CD4-positive, CD25-positive, alpha-beta regulatory T cell (primary cell): ENCODE results near the gene FOXK1. TPM values are rescaled to one million over a fixed set of nuclear protein-coding genes. Genes with fewer than 3 reads are reported as not detected.

Source experiments
- ATAC-seq, 2 donors: fragments of 150-1000 bp; cut with Tn5 transposase; one replicate each; pipeline ENCODE4 v1.10.0; 2021; ENCODE audit warnings: low read depth in 2 of 2, moderate number of reproducible peaks in 2 of 2, moderate library complexity in 1 of 2
- DNase-seq, 3 donors: peaks; one replicate each; pipeline versions ENCODE4 v3.0.0 to v3.0.0-alpha.2; 2012 to 2022; ENCODE audit warnings: mixed read lengths in 1 of 3
- H3K27ac ChIP-seq: one replicate; pipeline ENCODE4 v1.7.0; 2013; ENCODE audit warnings: mild to moderate bottlenecking, low read length; ENCODE audit not compliant: insufficient read depth, poor library complexity, severe bottlenecking
- H3K27me3 ChIP-seq: one replicate; pipeline ENCODE4 v1.7.0; 2013; ENCODE audit warnings: low read length; ENCODE audit not compliant: control insufficient read depth, insufficient read depth
- H3K36me3 ChIP-seq: one replicate; pipeline ENCODE4 v1.7.0; 2013; ENCODE audit warnings: mild to moderate bottlenecking, low read length, moderate library complexity; ENCODE audit not compliant: control insufficient read depth, insufficient read depth
- H3K4me1 ChIP-seq: 2 replicates; pipeline ENCODE4 v1.7.0; 2013; ENCODE audit warnings: mild to moderate bottlenecking, low read length; ENCODE audit not compliant: insufficient read depth, control insufficient read depth, poor library complexity, severe bottlenecking
- H3K4me3 ChIP-seq: one replicate; pipeline ENCODE4 v1.7.0; 2013; ENCODE audit warnings: low read depth, mild to moderate bottlenecking, low read length, moderate library complexity
- H3K9me3 ChIP-seq, 2 experiments: 1 replicate in 1 of 2; 2 replicates in 1 of 2; pipeline ENCODE4 v1.7.0; 2013; ENCODE audit warnings: low read length in 2 of 2, mild to moderate bottlenecking in 1 of 2, moderate library complexity in 1 of 2; ENCODE audit not compliant: control insufficient read depth in 2 of 2
- H3K27ac Mint-ChIP-seq, 3 donors: one replicate each; pipeline ENCODE4 v1.8.0; 2020 to 2022; ENCODE audit warnings: mild to moderate bottlenecking in 3 of 3, mixed read lengths in 3 of 3, moderate library complexity in 2 of 3
- H3K27me3 Mint-ChIP-seq: one replicate; pipeline ENCODE4 v1.8.0; 2022; ENCODE audit warnings: mild to moderate bottlenecking, mixed read lengths
- H3K36me3 Mint-ChIP-seq: one replicate; pipeline ENCODE4 v1.8.0; 2020; ENCODE audit warnings: mixed read lengths
- H3K4me1 Mint-ChIP-seq, 4 donors: one replicate each; pipeline ENCODE4 v1.8.0; 2020 to 2022; ENCODE audit warnings: mixed read lengths in 4 of 4, mild to moderate bottlenecking in 1 of 4
- H3K4me3 Mint-ChIP-seq, 4 donors: one replicate each; pipeline ENCODE4 v1.8.0; 2020 to 2022; ENCODE audit warnings: mild to moderate bottlenecking in 4 of 4, mixed read lengths in 4 of 4, moderate library complexity in 3 of 4
- H3K9me3 Mint-ChIP-seq, 7 donors: one replicate each; pipeline ENCODE4 v1.8.0; 2020 to 2022; ENCODE audit warnings: mixed read lengths in 7 of 7, mild to moderate bottlenecking in 3 of 7, moderate library complexity in 2 of 7
- polyA plus RNA-seq, 4 donors: library from polyadenylated mRNA; unstranded; fragments of 300-500 nt; fragmentation: Illumina TruSeq; gene quantifications; one replicate each; pipeline ENCODE4 v1.2.3, GENCODE V29; 2021
- total RNA-seq: library from RNA; stranded (reverse); gene quantifications from one replicate; pipeline ENCODE4 v1.2.3, GENCODE V29; 2022

Gene FOXK1
- total and polyA plus RNA-seq, 5 donors from 2014 or later: 1.8 to 55.1 (median 2.7) TPM

DNA sequence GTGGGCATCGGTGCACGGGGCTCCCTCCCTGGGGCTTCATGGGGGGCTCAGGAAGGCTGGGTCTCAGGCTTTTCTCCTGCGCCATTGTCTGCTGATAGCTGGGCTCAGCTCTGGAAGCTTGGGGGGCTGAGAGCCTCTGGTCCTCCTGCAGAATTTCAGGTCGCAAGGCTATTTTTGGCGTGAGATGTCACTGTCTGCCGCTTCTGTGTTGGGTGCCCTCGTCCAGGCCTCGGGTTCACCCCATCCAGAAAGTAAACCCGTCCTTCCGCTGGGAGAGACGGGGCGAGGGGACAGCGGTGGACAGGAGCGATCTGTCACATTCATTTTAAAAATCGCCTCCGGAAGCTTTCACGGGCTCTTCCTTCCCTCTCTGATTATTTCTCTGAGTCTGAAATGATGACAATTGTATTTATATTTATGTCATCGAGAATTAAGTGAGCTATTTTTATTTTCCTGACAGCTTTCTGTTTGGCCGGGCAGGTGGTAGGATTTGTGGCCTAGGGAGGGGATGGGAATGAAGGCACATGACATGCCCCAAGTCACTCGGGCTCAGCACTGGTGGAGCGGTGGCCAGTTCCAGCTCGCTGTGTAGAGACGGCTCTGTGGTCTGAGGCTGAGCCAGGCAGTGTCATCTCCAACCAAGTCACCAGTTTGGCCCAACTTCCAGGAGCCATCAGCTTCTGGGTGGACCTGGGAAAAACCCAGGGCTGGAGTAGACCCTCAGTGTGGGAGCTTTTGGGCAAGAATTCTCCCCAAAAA, 52.7 kb downstream of the FOXK1 start:
- Histone ChIP-seq H3K27ac (no peak overlapping the region), H3K36me3 (peaks cover 5% of the 10 kb centered on the region), H3K27me3 (no peaks in the 10 kb centered on the region), H3K9me3 (no peaks in the 10 kb centered on the region), H3K4me3 (no peak overlapping the region), H3K4me1 (peaks cover 25% of the 10 kb centered on the region)
- ATAC-seq (no peak), DNase-seq (no peak)
- Mint-ChIP-seq H3K4me1 (peaks cover 12 to 76% (median 34%) of the 10 kb centered on the region in 4 donors), H3K27me3 (no peaks in the 10 kb centered on the region), H3K4me3 (no peak overlapping the region), H3K9me3 (peaks cover 0 to 2% (median 0%) of the 10 kb centered on the region in 7 donors), H3K36me3 (peaks cover 15% of the 10 kb centered on the region), H3K27ac (peak overlapping the region in 1 of 3 donors; percentile 85)

DNA sequence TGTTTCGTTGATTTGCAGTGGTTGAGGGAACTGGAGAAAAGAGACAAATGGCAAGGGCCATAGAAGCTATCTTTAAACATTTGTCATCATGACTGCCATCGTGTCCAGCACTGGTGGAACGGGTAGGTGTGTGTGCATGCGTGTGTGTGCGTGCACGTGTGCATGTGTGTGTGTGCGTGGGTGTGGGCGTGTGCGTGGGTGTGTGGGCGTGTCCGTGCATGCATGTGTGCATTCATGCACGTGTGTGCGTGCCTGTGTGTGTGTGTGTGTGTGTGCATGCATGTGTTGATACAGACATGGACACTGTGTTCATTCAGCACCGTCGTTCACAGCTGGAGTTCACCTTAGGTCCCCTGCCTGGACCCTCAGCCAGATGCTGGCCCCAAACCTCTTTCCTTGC, 55.2 kb downstream of the FOXK1 start:
- peaks cover 16% of the 10 kb centered on the region for H3K36me3 Mint-ChIP-seq
- no peak overlapping the region for H3K4me3 Mint-ChIP-seq
- DNase-seq: no peak
- peaks cover 22% of the 10 kb centered on the region for H3K4me1 ChIP-seq
- H3K9me3 Mint-ChIP-seq: peaks cover 0 to 2% (median 0%) of the 10 kb centered on the region in 7 donors
- H3K36me3 ChIP-seq: peaks cover 15% of the 10 kb centered on the region
- H3K9me3 ChIP-seq: no peaks in the 10 kb centered on the region
- no peaks in the 10 kb centered on the region for H3K27me3 Mint-ChIP-seq
- no peak for ATAC-seq
- H3K4me3 ChIP-seq: no peak overlapping the region
- peak overlapping the region in 1 of 3 donors; percentile 47 for H3K27ac Mint-ChIP-seq
- peaks cover 17 to 70% (median 36%) of the 10 kb centered on the region in 4 donors for H3K4me1 Mint-ChIP-seq
- H3K27me3 ChIP-seq: no peaks in the 10 kb centered on the region
- H3K27ac ChIP-seq: no peak overlapping the region

DNA sequence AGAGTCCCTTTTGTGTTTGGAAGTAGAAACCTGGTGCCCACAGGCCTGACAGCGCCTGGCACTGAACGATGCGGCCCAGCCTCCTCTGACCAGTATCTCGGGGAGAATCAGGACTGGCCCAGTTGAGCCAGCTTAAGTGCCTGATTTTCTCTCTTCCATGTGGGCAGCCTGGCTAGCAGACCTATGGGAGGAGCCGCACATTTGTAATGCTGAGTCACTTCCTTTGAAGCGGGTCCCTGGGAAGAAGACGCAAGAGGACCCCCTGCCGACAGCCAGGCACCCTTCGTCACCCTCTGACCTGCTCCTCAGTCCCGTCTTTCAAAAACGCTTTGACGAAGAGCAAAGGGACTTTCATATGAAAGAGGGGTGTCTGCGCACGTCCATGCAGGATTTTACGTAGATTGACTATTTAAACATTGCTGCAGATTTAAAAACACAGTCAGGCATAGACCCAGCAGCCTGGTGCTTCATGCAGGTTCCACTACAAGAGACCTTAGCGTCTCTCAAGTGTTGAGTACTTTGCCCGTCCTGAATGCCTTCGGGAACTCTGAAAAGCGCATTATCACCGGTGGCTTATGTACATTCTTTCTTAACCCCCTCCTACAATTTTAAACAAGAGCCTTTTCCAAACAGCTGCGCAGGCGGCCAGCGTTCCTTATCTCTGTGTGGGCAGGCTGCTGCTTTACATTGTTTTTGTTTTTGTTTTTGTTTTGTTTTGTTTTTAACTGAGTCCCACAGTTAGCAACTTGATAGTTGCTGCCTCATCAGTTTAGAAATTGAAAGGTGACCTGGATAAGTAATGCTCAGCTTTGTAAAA, 56.8 kb downstream of the FOXK1 start:
- Histone ChIP-seq H3K4me3 (peak overlapping the region; percentile 57), H3K9me3 (no peaks in the 10 kb centered on the region), H3K4me1 (peaks cover 19% of the 10 kb centered on the region), H3K27me3 (no peaks in the 10 kb centered on the region), H3K36me3 (peaks cover 22% of the 10 kb centered on the region), H3K27ac (peak overlapping the region; percentile 30)
- Mint-ChIP-seq H3K36me3 (peaks cover 9% of the 10 kb centered on the region), H3K4me3 (peak overlapping the region; percentile 79 to 90 (median 82)), H3K9me3 (peaks cover 0 to 2% (median 0%) of the 10 kb centered on the region in 7 donors), H3K27me3 (no peaks in the 10 kb centered on the region), H3K27ac (peak overlapping the region; percentile 67 to 94 (median 91)), H3K4me1 (peaks cover 17 to 72% (median 35%) of the 10 kb centered on the region in 4 donors)
- peak in 1 of 3 donors; percentile 49 for DNase-seq
- no peak for ATAC-seq

DNA sequence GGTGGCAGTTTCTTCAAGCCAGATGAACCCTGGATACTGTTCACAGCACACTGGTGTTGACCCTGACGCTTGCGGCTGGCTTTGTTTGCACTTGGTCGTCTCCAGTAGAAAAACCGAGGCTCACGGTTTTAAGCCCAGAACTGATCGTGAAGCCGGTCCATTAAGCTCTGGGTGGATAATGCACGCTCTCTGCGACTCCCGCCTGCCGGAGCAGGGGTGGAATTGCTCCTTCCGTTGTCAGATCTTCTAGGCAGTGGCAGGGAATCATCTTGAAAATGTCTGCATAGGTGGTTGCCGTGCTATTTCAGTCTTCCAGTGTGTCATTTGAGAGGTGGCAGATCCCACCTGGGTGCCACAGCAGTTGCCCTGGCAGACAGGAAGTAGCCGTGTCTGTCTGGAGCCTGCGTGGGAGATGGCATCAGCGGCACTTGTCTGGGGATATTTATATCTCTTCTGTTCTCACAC, 57.5 kb downstream of the FOXK1 start:
- peak overlapping the region; percentile 57 for H3K4me3 ChIP-seq
- H3K4me1 Mint-ChIP-seq: peaks cover 24 to 73% (median 39%) of the 10 kb centered on the region in 4 donors
- peak overlapping the region; percentile 67 to 94 (median 91) for H3K27ac Mint-ChIP-seq
- peaks cover 22% of the 10 kb centered on the region for H3K36me3 ChIP-seq
- DNase-seq: peak; percentile 26 to 62 (median 38)
- H3K27me3 ChIP-seq: no peaks in the 10 kb centered on the region
- peak overlapping the region; percentile 79 to 90 (median 82) for H3K4me3 Mint-ChIP-seq
- H3K27me3 Mint-ChIP-seq: no peaks in the 10 kb centered on the region
- peaks cover 9% of the 10 kb centered on the region for H3K36me3 Mint-ChIP-seq
- peak; percentile 44 to 46 for ATAC-seq
- H3K27ac ChIP-seq: peak overlapping the region; percentile 30
- H3K4me1 ChIP-seq: peaks cover 22% of the 10 kb centered on the region
- H3K9me3 ChIP-seq: no peaks in the 10 kb centered on the region
- H3K9me3 Mint-ChIP-seq: peaks cover 0 to 2% (median 0%) of the 10 kb centered on the region in 7 donors

DNA sequence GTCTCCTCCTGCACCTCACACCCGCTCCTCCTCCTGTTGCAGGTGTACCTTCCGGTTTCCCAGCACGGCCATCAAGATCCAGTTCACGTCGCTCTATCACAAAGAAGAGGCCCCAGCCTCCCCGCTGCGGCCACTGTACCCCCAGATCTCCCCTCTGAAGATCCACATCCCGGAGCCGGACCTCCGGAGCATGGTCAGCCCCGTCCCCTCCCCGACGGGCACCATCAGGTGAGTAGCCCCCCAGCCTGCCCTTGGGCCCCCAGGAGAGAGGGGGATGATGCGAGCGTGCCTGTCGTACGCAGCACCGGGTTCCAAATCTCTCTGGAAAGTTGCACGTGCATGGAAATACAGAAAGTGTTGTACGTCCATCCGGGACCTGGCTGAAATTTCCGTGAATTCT, 58.7 kb downstream of the FOXK1 start:
- no peaks in the 10 kb centered on the region for H3K27me3 ChIP-seq
- ATAC-seq (no peak), DNase-seq (no peak)
- peaks cover 27 to 76% (median 48%) of the 10 kb centered on the region in 4 donors for H3K4me1 Mint-ChIP-seq
- peaks cover 21% of the 10 kb centered on the region for H3K36me3 ChIP-seq
- no peak overlapping the region for H3K4me3 ChIP-seq
- H3K27ac Mint-ChIP-seq: peak overlapping the region in 1 of 3 donors; percentile 41
- H3K27me3 Mint-ChIP-seq: no peaks in the 10 kb centered on the region
- peaks cover 0 to 2% (median 0%) of the 10 kb centered on the region in 7 donors for H3K9me3 Mint-ChIP-seq
- H3K4me3 Mint-ChIP-seq: peak overlapping the region in 2 of 4 donors; percentile 41 to 58
- H3K27ac ChIP-seq: no peak overlapping the region
- no peaks in the 10 kb centered on the region for H3K9me3 ChIP-seq
- peaks cover 35% of the 10 kb centered on the region for H3K4me1 ChIP-seq
- peaks cover 9% of the 10 kb centered on the region for H3K36me3 Mint-ChIP-seq

DNA sequence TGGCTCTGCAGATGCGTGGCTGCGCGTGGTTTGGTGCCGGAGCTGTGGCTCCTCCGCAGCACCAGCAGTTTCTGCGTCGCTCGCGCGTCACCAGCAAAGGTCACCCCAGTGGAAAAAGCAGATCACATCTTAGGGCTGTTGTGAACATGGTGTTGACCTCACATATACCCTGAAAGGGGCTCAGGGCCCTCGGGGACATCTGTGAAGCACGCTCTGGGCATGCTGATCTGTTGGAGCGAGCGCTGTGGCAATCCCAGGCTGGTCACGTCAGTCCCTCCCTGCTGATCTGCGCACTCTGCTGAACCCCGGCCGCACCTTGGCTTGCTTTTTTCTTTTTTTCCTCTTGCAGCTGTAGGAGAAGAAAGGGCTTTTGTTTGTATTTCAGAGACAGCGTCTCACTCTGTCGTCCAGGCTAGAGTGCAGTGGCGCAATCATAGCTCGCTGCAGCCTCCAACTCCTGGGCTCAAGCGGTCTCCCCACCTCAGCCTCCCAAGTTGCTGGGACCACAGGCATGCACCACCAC, 60.0 kb downstream of the FOXK1 start:
- peak overlapping the region in 2 of 4 donors; percentile 44 to 61 for H3K4me3 Mint-ChIP-seq
- no peak for DNase-seq
- no peak for ATAC-seq

DNA sequence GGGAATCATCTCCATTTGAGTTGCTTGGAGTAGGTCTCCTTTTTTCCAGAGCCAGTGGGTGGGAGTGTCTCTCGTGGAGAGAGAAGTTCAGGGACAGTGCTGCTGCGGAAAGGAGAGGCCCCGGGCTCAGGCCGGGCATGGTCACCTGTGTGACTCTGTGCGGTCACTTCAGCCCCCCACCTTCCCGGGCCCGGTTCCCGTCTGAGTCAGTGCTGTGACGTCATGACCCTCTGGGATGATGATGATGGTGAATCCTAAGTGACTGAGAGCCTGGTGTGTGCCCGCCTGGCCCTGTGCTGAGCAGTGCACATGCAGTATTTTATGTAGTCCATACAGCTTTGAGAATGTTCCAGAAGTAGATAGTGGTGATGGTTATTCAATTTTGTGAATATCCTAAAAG, 60.8 kb downstream of the FOXK1 start:
- H3K27me3 Mint-ChIP-seq: no peaks in the 10 kb centered on the region
- peaks cover 30 to 84% (median 54%) of the 10 kb centered on the region in 4 donors for H3K4me1 Mint-ChIP-seq
- ATAC-seq: no peak

More for the DNA sequence above, 60.0 kb downstream of the FOXK1 start:
- H3K9me3 Mint-ChIP-seq: peaks cover 0 to 2% (median 0%) of the 10 kb centered on the region in 7 donors
- peaks cover 31 to 80% (median 52%) of the 10 kb centered on the region in 4 donors for H3K4me1 Mint-ChIP-seq
- H3K27me3 Mint-ChIP-seq: no peaks in the 10 kb centered on the region
- Histone ChIP-seq H3K27me3 (no peaks in the 10 kb centered on the region), H3K4me1 (peaks cover 48% of the 10 kb centered on the region), H3K4me3 (no peak overlapping the region), H3K27ac (no peak overlapping the region), H3K36me3 (peaks cover 21% of the 10 kb centered on the region), H3K9me3 (no peaks in the 10 kb centered on the region)
- H3K36me3 Mint-ChIP-seq: peaks cover 9% of the 10 kb centered on the region
- peak overlapping the region in 2 of 3 donors; percentile 28 to 52 for H3K27ac Mint-ChIP-seq

More for the DNA sequence above, 60.8 kb downstream of the FOXK1 start:
- Histone ChIP-seq H3K27me3 (no peaks in the 10 kb centered on the region), H3K36me3 (peaks cover 21% of the 10 kb centered on the region), H3K4me1 (peaks cover 55% of the 10 kb centered on the region), H3K9me3 (no peaks in the 10 kb centered on the region), H3K27ac (no peak overlapping the region), H3K4me3 (no peak overlapping the region)
- DNase-seq: no peak
- Mint-ChIP-seq H3K4me3 (peak overlapping the region in 1 of 4 donors; percentile 89), H3K27ac (peak overlapping the region; percentile 52 to 91 (median 64)), H3K9me3 (peaks cover 0 to 2% (median 0%) of the 10 kb centered on the region in 7 donors), H3K36me3 (peaks cover 10% of the 10 kb centered on the region)
